ENCODE measurements around the gene GFOD2.

Gene GFOD2

GRCh38 chr16:67656344-67657016 is 62.6 kb downstream of the GFOD2 start:
- FAIRE-seq = no peak

GRCh38 chr16:67655363-67655762 is 63.8 kb downstream of the GFOD2 start:
- FAIRE-seq = no peak

GRCh38 chr16:67654403-67654911 is 64.7 kb downstream of the GFOD2 start:
- FAIRE-seq = no peak

- no peak for FAIRE-seq
These were observed 65.2 kb downstream of the GFOD2 start for GRCh38 chr16:67653789-67654402.

GRCh38 chr16:67653128-67653788 is 65.9 kb downstream of the GFOD2 start:
- no peak for FAIRE-seq

- FAIRE-seq = no peak
These were observed 66.5 kb downstream of the GFOD2 start for GRCh38 chr16:67652578-67653127.

GRCh38 chr16:67651847-67652246 is 67.3 kb downstream of the GFOD2 start:
- FAIRE-seq = no peak

GRCh38 chr16:67651039-67651438 is 68.1 kb downstream of the GFOD2 start:
- no peak for FAIRE-seq

- no peak for FAIRE-seq
These were observed 69.1 kb downstream of the GFOD2 start for GRCh38 chr16:67650023-67650422.

GRCh38 chr16:67649494-67649931 is 69.6 kb downstream of the GFOD2 start:
- FAIRE-seq = no peak

GRCh38 chr16:67648764-67649407 is 70.2 kb downstream of the GFOD2 start:
- no peak for FAIRE-seq

- FAIRE-seq = no peak
These were observed 70.9 kb downstream of the GFOD2 start for GRCh38 chr16:67648088-67648763.

- no peak for FAIRE-seq
These were observed 71.4 kb downstream of the GFOD2 start for GRCh38 chr16:67647681-67648080.

- no peak for FAIRE-seq
These were observed 71.9 kb downstream of the GFOD2 start for GRCh38 chr16:67647111-67647651.

- no peak for FAIRE-seq
These were observed 73.6 kb downstream of the GFOD2 start for GRCh38 chr16:67645397-67646121.

GRCh38 chr16:67644038-67644437 is 75.1 kb downstream of the GFOD2 start:
- no peak for FAIRE-seq

- no peak for FAIRE-seq
These were observed 77.1 kb downstream of the GFOD2 start for GRCh38 chr16:67641779-67642708.

GRCh38 chr16:67637625-67638024 is 81.5 kb downstream of the GFOD2 start:
- no peak for FAIRE-seq

GRCh38 chr16:67636713-67637112 is 82.4 kb downstream of the GFOD2 start:
- FAIRE-seq = no peak

- FAIRE-seq = no peak
These were observed 86.5 kb downstream of the GFOD2 start for GRCh38 chr16:67632415-67633172.

All from islet of Langerhans (tissue), 1 donor.